IMR-90 (cell line): ENCODE data around the gene ATP6V1F. TPM values are rescaled to one million over a fixed set of nuclear protein-coding genes. Genes with fewer than 3 reads are reported as not detected.

Experiments
- ATAC-seq: fragments of 200-7000 bp; cut with Tn5 transposase; 2 replicates; pipeline ENCODE4 v1.9.1; 2020; ENCODE audit warnings: low read depth, mild to moderate bottlenecking, moderate library complexity
- BruUV-seq: library from RNA; stranded (reverse); fragments of 400-500 nt; replicated peaks from 2 replicates; lab custom pipeline; 2021; lab: Mats Ljungman, UMichigan
- CTCF ChIA-PET: fragments of 300-600 bp; formaldehyde crosslinking; extraction: SDS; loops from one replicate; lab custom pipeline; 2021; ENCODE audit warnings: antibody characterized with exemption; lab: Yijun Ruan, JAX
- POLR2A ChIA-PET: fragments of 300-600 bp; sonication (Branson Sonifier 250); formaldehyde crosslinking; loops from one replicate; lab custom pipeline; 2022; ENCODE audit warnings: antibody characterized with exemption; ENCODE audit not compliant: unreplicated experiment; lab: Charles Lee
- DNase-seq: peaks from one replicate; pipeline ENCODE4 v3.0.0; 2013
- H2AFZ ChIP-seq: replicated peaks from 2 replicates; pipeline ENCODE3; 2013; ENCODE audit warnings: low read length, mild to moderate bottlenecking; ENCODE audit not compliant: poor library complexity
- H2AK5ac ChIP-seq: 2 replicates; pipeline ENCODE4 v1.6.1; 2013; ENCODE audit warnings: low read depth, low read length, inconsistent platforms
- H2AK9ac ChIP-seq: replicated peaks from 2 replicates; pipeline ENCODE3; 2013; ENCODE audit warnings: mild to moderate bottlenecking, low read depth, low read length, moderate library complexity; ENCODE audit not compliant: poor library complexity
- H2BK120ac ChIP-seq: 2 replicates; pipeline ENCODE4 v1.6.1; 2013; ENCODE audit warnings: low read depth, low read length, inconsistent platforms
- H2BK15ac ChIP-seq: 3 replicates; pipeline ENCODE4 v1.6.1; 2013; ENCODE audit warnings: low read depth, low read length, inconsistent platforms
- H2BK20ac ChIP-seq: 2 replicates; pipeline ENCODE4 v1.6.1; 2013; ENCODE audit warnings: low read depth, mild to moderate bottlenecking, inconsistent platforms, low read length, moderate library complexity
- H2BK5ac ChIP-seq: 2 replicates; pipeline ENCODE4 v1.6.1; 2013; ENCODE audit warnings: mild to moderate bottlenecking, low read depth, low read length, inconsistent platforms; ENCODE audit not compliant: poor library complexity, severe bottlenecking
- H3K14ac ChIP-seq: replicated peaks from 2 replicates; pipeline ENCODE4 v1.6.1; 2013; ENCODE audit warnings: low read depth, low read length, inconsistent platforms
- H3K18ac ChIP-seq: 2 replicates; pipeline ENCODE4 v1.6.1; 2013; ENCODE audit warnings: low read depth, low read length, control low read depth
- H3K23ac ChIP-seq: 2 replicates; pipeline ENCODE4 v1.6.1; 2013; ENCODE audit warnings: low read depth, low read length, inconsistent platforms
- H3K27ac ChIP-seq: 2 replicates; pipeline ENCODE4 v1.5.1; 2013; ENCODE audit warnings: mild to moderate bottlenecking, control low read depth, low read length; ENCODE audit not compliant: insufficient read depth
- H3K27me3 ChIP-seq: 2 replicates; pipeline ENCODE4 v1.6.1; 2013; ENCODE audit warnings: low read length; ENCODE audit not compliant: control insufficient read depth, insufficient read depth
- H3K36me3 ChIP-seq: 2 replicates; pipeline ENCODE4 v1.6.1; 2013; ENCODE audit warnings: low read length, mixed read lengths; ENCODE audit not compliant: control insufficient read depth, insufficient read depth
- H3K4ac ChIP-seq: 2 replicates; pipeline ENCODE4 v1.6.1; 2013; ENCODE audit warnings: low read depth, low read length, inconsistent platforms
- H3K4me1 ChIP-seq: 2 replicates; pipeline ENCODE4 v1.6.1; 2013; ENCODE audit warnings: low read length, mixed read lengths; ENCODE audit not compliant: control insufficient read depth, insufficient read depth
- H3K4me2 ChIP-seq: 2 replicates; pipeline ENCODE4 v1.6.1; 2013; ENCODE audit warnings: low read depth, mild to moderate bottlenecking, control low read depth, low read length, moderate library complexity
- H3K4me3 ChIP-seq: 2 replicates; pipeline ENCODE4 v1.5.1; 2013; ENCODE audit warnings: low read depth, mild to moderate bottlenecking, control low read depth, low read length, moderate library complexity; ENCODE audit not compliant: insufficient read depth
- H3K56ac ChIP-seq: 2 replicates; pipeline ENCODE4 v1.6.1; 2013; ENCODE audit warnings: low read length, inconsistent platforms; ENCODE audit not compliant: insufficient read depth; ENCODE audit errors: extremely low read depth
- H3K79me1 ChIP-seq, 2 experiments: 2 replicates each; pipeline ENCODE4 v1.6.1; 2013; ENCODE audit warnings: low read length in 2 of 2, inconsistent platforms in 1 of 2, low read depth in 1 of 2
- H3K9ac ChIP-seq: 2 replicates; pipeline ENCODE4 v1.6.1; 2013; ENCODE audit warnings: low read depth, low read length, control low read depth
- H3K9me1 ChIP-seq: 2 replicates; pipeline ENCODE4 v1.6.1; 2013; ENCODE audit warnings: low read length, inconsistent platforms; ENCODE audit not compliant: insufficient read depth
- H3K9me3 ChIP-seq: 2 replicates; pipeline ENCODE4 v1.6.1; 2013; ENCODE audit warnings: low read length; ENCODE audit not compliant: control insufficient read depth, insufficient read depth
- H4K20me1 ChIP-seq: 2 replicates; pipeline ENCODE4 v1.6.1; 2013; ENCODE audit warnings: low read length, inconsistent platforms; ENCODE audit not compliant: insufficient read depth
- H4K5ac ChIP-seq: 2 replicates; pipeline ENCODE4 v1.6.1; 2013; ENCODE audit warnings: mild to moderate bottlenecking, low read depth, low read length, control low read depth
- H4K8ac ChIP-seq, 2 experiments: 2 replicates each; pipeline ENCODE4 v1.6.1; 2013; ENCODE audit warnings: low read depth in 2 of 2, low read length in 2 of 2, control low read depth in 1 of 2, inconsistent platforms in 1 of 2
- H4K91ac ChIP-seq: 2 replicates; pipeline ENCODE4 v1.6.1; 2013; ENCODE audit warnings: low read depth, low read length, inconsistent platforms; ENCODE audit not compliant: insufficient read depth
- BHLHE40 ChIP-seq: fragments of 150-350 bp; IDR thresholded peaks from 2 replicates; pipeline ENCODE4 v1.6.1; 2016; ENCODE audit warnings: mild to moderate bottlenecking, low read depth, low read length
- CEBPB ChIP-seq: IDR thresholded peaks from 2 replicates; pipeline ENCODE4 v1.6.1; 2012; ENCODE audit warnings: low read depth, low read length, improper control_type of control experiment
- CTCF ChIP-seq: conservative IDR thresholded peaks from 2 replicates; pipeline ENCODE4 v1.5.1; 2012; ENCODE audit warnings: mild to moderate bottlenecking, low read depth, low read length, improper control_type of control experiment
- MAFK ChIP-seq: IDR thresholded peaks from 2 replicates; pipeline ENCODE4 v1.6.1; 2012; ENCODE audit warnings: low read depth, low read length, improper control_type of control experiment
- MAZ ChIP-seq: IDR thresholded peaks from 2 replicates; pipeline ENCODE4 v1.6.1; 2012; ENCODE audit warnings: low read depth, mild to moderate bottlenecking, low read length, improper control_type of control experiment, moderate library complexity, borderline replicate concordance
- MXI1 ChIP-seq: IDR thresholded peaks from 2 replicates; pipeline ENCODE4 v1.6.1; 2012; ENCODE audit warnings: low read depth, mild to moderate bottlenecking, low read length, moderate library complexity, borderline replicate concordance
- POLR2A ChIP-seq: IDR thresholded peaks from 2 replicates; pipeline ENCODE4 v1.6.1; 2012; ENCODE audit warnings: mild to moderate bottlenecking, low read depth, low read length
- RAD21 ChIP-seq: IDR thresholded peaks from 2 replicates; pipeline ENCODE4 v1.6.1; 2012; ENCODE audit warnings: low read length, improper control_type of control experiment
- RCOR1 ChIP-seq: IDR thresholded peaks from 2 replicates; pipeline ENCODE4 v1.6.1; 2012; ENCODE audit warnings: mild to moderate bottlenecking, low read length, improper control_type of control experiment; ENCODE audit not compliant: insufficient replicate concordance
- SMC3 ChIP-seq: fragments of 150-350 bp; IDR thresholded peaks from 2 replicates; pipeline ENCODE4 v1.6.1; 2016; ENCODE audit warnings: low read depth, mild to moderate bottlenecking, antibody characterized with exemption, low read length, moderate library complexity
- USF2 ChIP-seq: fragments of 150-350 bp; IDR thresholded peaks from 2 replicates; pipeline ENCODE4 v1.6.1; 2017; ENCODE audit warnings: mild to moderate bottlenecking, antibody characterized with exemption, low read length, low read depth
- WGBS, 2 experiments: methylation state at CpG; one replicate each; pipeline versions ENCODE4 v1.1.5 to v1.1.7; 2013; ENCODE audit warnings: missing lambda C conversion rate in 2 of 2; ENCODE audit not compliant: insufficient read length in 1 of 2; ENCODE audit errors: extremely low coverage in 2 of 2; 5-methylcytosine and 5-hydroxymethylcytosine counted together
- dilution Hi-C: fragments of 300-500 bp; cut with HindIII; formaldehyde crosslinking; loops from one replicate; pipeline ENCODE4 v1.14.3; 2018; ENCODE audit warnings: low sequenced_read_pairs; ENCODE audit not compliant: unreplicated experiment
- in situ Hi-C: fragments of 300-500 bp; cut with MboI; formaldehyde crosslinking; loops from 3 replicates; pipeline ENCODE4 v1.14.3; 2019; ENCODE audit warnings: low sequenced_read_pairs, inconsistent platforms, mixed read lengths
- intact Hi-C: fragments of 100-400 bp; cut with micrococcal nuclease; formaldehyde crosslinking; loops from 2 replicates; pipeline ENCODE4 v1.10.0; 2022
- polyA plus RNA-seq, 3 experiments: library from polyadenylated mRNA; depleted of rRNA; stranded (reverse); fragments of >200 nt; gene quantifications; 2 replicates each; pipeline ENCODE4 v1.2.3, GENCODE V29; 2012; ENCODE audit warnings: low replicate concordance in 1 of 3
- total RNA-seq: library from RNA; depleted of rRNA; stranded (reverse); fragments of >200 nt; gene quantifications from 2 replicates; pipeline ENCODE4 v1.2.3, GENCODE V29; 2012

ATP6V1F gene
- total and polyA plus RNA-seq, 2 of the 4 experiments (the other 2 are of a cell fraction), result 104 to 321 TPM

GRCh38 chr7:128890306-128891109 lies 27.9 kb downstream of the ATP6V1F start:
- CTCF ChIA-PET, result no interaction called here
- no peak for ATAC-seq

More at GRCh38 chr7:128890306-128891109, 27.9 kb downstream of the ATP6V1F start:
- H3K18ac ChIP-seq, result no peak overlapping the region
- in situ Hi-C loops, result loop anchor here (25.0 kb wide), 1 partner anchor 428 kb away; the partner anchor contains the start of gene HILPDA
- no peak overlapping the region for H3K56ac ChIP-seq
- no peaks in the 10 kb centered on the region for H3K79me1 ChIP-seq
- POLR2A ChIA-PET, result no interaction called here
- TF ChIP-seq CEBPB (no peak), POLR2A (no peak), RCOR1 (no peak), CTCF (no peak), MAZ (no peak), USF2 (no peak), MAFK (no peak), MXI1 (no peak), RAD21 (no peak), SMC3 (no peak), BHLHE40 (no peak)
- dilution Hi-C loops, result no loop called here
- H3K36me3 ChIP-seq, result no peaks in the 10 kb centered on the region
- no peak overlapping the region for H4K91ac ChIP-seq
- no peak overlapping the region for H4K5ac ChIP-seq
- WGBS, 2 experiments, result 63% methylated on average over 18 of the region's 67 CpGs; no CpG with 5 or more reads in 1 of the 2 experiments
- peaks cover 4% of the 10 kb centered on the region; the same call in 1 of the 2 replicates for H4K20me1 ChIP-seq
- intact Hi-C loops, result no loop called here
- H2BK20ac ChIP-seq, result no peak overlapping the region
- no peak overlapping the region for H2AFZ ChIP-seq
- no peak overlapping the region for H3K4me2 ChIP-seq
- H3K27ac ChIP-seq, result no peak overlapping the region
- H3K9me3 ChIP-seq, result no peaks in the 10 kb centered on the region
- H3K23ac ChIP-seq, result no peak overlapping the region
- no peak overlapping the region for H3K4me3 ChIP-seq
- peaks cover 19% of the 10 kb centered on the region for H3K27me3 ChIP-seq
- H3K4ac ChIP-seq, result no peak overlapping the region
- no peak overlapping the region for H2BK15ac ChIP-seq
- no peak overlapping the region for H2AK5ac ChIP-seq
- no peaks in the 10 kb centered on the region for H3K9me1 ChIP-seq
- H2BK5ac ChIP-seq, result no peak overlapping the region
- no peaks in the 10 kb centered on the region for H3K4me1 ChIP-seq
- no peak overlapping the region for H2AK9ac ChIP-seq
- H3K14ac ChIP-seq, result no peak overlapping the region
- DNase-seq, result no peak
- H4K8ac ChIP-seq, result no peak overlapping the region
- H2BK120ac ChIP-seq, result no peak overlapping the region
- no peak overlapping the region for H3K9ac ChIP-seq
- no TSS peak for BruUV-seq
